HG03521 (cell line): Measurements from ENCODE around the gene AQP1.

Experiments
- ATAC-seq: cut with Tn5 transposase; IDR thresholded peaks from one replicate; pipeline ENCODE4 v1.9.1; 2021; ENCODE audit warnings: mild to moderate bottlenecking, moderate library complexity; ENCODE audit not compliant: unreplicated experiment

AQP1 gene

GRCh38 chr7:30971440-30971839 is 59.8 kb downstream of the AQP1 start:
- ATAC-seq: no peak

- ATAC-seq: no peak
These were observed 60.3 kb downstream of the AQP1 start for GRCh38 chr7:30971840-30972563.

- no peak for ATAC-seq
These were observed 61.6 kb downstream of the AQP1 start for GRCh38 chr7:30973292-30973691.

- no peak for ATAC-seq
These were observed 62.3 kb downstream of the AQP1 start for GRCh38 chr7:30973791-30974604.

GRCh38 chr7:30974605-30975255 is 63.1 kb downstream of the AQP1 start:
- peak; percentile 94 for ATAC-seq
